AG04450 (cell line): ENCODE measurements around the gene AGPAT1. TPM values are rescaled to one million over a fixed set of nuclear protein-coding genes. Genes with fewer than 3 reads are reported as not detected.
A peak's percentile ranks its signal among the peaks of the same experiment; 100 is the strongest.

ENCODE experiments used
- CTCF ChIA-PET: fragments of 300-600, 350-600 bp; formaldehyde crosslinking; extraction: SDS; loops from one replicate; lab custom pipeline; 2022; ENCODE audit warnings: antibody characterized with exemption, inconsistent platforms; lab: Charles Lee
- POLR2A ChIA-PET: fragments of 350-600 bp; formaldehyde crosslinking; extraction: SDS; loops from one replicate; lab custom pipeline; 2021; ENCODE audit warnings: antibody characterized with exemption, inconsistent platforms; lab: Yijun Ruan, JAX
- DNase-seq: peaks from one replicate; pipeline ENCODE4 v3.0.0-alpha.2; 2011; ENCODE audit warnings: low read depth, low spot score
- H3K27ac ChIP-seq: one replicate; pipeline ENCODE4 v1.5.1; 2012; ENCODE audit warnings: low read depth, low read length, control low read depth
- H3K27me3 ChIP-seq: one replicate; pipeline ENCODE4 v1.6.0; 2012; ENCODE audit warnings: low read length; ENCODE audit not compliant: control insufficient read depth, insufficient read depth
- H3K4me3 ChIP-seq: 2 replicates; pipeline ENCODE4 v1.5.1; 2011; ENCODE audit warnings: mild to moderate bottlenecking, low read depth, low read length, control low read depth
- H3K9me3 ChIP-seq: 2 replicates; pipeline ENCODE4 v1.5.1; 2012; ENCODE audit warnings: low read length; ENCODE audit not compliant: control insufficient read depth, insufficient read depth
- polyA plus RNA-seq: library from polyadenylated mRNA; depleted of rRNA; stranded (reverse); fragments of >200 nt; gene quantifications from 2 replicates; pipeline ENCODE4 v1.2.3, GENCODE V29; 2011
- TF ChIP-seq, protein P1 (sequence below): IDR thresholded peaks from 2 replicates; pipeline ENCODE4 v1.5.1; 2011; ENCODE audit warnings: low read depth, low read length, control low read depth, inconsistent platforms

The AGPAT1 gene
- polyA plus RNA-seq, 1 experiment: 97.1 TPM

DNA sequence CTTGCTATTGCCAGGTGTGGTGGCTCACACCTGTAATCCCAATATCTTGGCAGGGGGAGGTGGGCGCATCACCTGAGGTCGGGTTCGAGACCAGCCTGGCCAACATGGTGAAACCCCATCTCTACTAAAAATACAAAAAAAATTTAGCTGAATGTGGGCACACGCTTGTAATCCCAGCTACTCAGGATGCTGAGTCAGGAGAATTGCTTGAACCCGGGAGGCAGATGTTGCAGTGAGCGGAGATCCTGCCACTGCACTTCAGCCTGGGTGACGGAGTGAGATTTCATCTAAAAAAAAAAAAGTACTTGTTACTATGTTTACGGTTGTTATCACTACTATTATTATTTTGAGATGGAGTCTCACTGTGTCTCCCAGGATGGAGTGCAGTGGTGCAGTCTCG is 19.0 kb downstream of the AGPAT1 start:
- H3K4me3 ChIP-seq: no peak overlapping the region
- H3K9me3 ChIP-seq: no peaks in the 10 kb centered on the region; the same call in 1 of the 2 replicates
- ChIA-PET CTCF (interaction anchor here (3.2 kb wide), 1 partner anchor 38 kb away, joined by 10 read pairs; no protein-coding TSS in a partner anchor), POLR2A (no interaction called here)
- TF ChIP-seq, protein P1, sequence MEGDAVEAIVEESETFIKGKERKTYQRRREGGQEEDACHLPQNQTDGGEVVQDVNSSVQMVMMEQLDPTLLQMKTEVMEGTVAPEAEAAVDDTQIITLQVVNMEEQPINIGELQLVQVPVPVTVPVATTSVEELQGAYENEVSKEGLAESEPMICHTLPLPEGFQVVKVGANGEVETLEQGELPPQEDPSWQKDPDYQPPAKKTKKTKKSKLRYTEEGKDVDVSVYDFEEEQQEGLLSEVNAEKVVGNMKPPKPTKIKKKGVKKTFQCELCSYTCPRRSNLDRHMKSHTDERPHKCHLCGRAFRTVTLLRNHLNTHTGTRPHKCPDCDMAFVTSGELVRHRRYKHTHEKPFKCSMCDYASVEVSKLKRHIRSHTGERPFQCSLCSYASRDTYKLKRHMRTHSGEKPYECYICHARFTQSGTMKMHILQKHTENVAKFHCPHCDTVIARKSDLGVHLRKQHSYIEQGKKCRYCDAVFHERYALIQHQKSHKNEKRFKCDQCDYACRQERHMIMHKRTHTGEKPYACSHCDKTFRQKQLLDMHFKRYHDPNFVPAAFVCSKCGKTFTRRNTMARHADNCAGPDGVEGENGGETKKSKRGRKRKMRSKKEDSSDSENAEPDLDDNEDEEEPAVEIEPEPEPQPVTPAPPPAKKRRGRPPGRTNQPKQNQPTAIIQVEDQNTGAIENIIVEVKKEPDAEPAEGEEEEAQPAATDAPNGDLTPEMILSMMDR: no peak
- H3K27me3 ChIP-seq: no peaks in the 10 kb centered on the region
- no peak overlapping the region for H3K27ac ChIP-seq
- no peak for DNase-seq

DNA sequence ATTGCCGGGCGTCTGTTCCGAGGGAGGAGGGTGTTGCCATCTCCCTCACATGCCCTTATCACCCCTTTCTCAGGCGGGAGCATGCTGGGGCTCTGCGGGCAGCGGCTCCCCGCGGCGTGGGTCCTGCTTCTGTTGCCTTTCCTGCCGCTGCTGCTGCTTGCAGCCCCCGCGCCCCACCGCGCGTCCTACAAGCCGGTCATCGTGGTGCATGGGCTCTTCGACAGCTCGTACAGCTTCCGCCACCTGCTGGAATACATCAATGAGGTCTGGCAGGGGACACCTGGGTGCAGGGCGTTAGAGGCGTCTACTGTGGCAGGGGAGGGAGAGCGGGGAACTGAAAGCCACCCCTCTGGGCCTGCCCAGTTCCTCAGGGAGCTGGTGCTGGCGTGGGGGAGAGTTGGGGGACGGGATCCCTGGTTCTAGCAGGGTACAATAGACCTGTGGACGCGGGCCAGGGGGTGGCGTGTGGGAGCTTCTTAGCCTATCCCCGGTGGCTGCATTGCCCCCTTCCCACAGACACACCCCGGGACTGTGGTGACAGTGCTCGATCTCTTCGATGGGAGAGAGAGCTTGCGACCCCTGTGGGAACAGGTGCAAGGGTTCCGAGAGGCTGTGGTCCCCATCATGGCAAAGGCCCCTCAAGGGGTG is 21.2 kb downstream of the AGPAT1 start:
- POLR2A ChIA-PET: interaction anchor here (1.1 to 1.2 kb wide), 2 partner anchors 25 to 41 kb away, joined by 4 to 5 read pairs; partner anchors contain the start of gene FKBPL

DNA sequence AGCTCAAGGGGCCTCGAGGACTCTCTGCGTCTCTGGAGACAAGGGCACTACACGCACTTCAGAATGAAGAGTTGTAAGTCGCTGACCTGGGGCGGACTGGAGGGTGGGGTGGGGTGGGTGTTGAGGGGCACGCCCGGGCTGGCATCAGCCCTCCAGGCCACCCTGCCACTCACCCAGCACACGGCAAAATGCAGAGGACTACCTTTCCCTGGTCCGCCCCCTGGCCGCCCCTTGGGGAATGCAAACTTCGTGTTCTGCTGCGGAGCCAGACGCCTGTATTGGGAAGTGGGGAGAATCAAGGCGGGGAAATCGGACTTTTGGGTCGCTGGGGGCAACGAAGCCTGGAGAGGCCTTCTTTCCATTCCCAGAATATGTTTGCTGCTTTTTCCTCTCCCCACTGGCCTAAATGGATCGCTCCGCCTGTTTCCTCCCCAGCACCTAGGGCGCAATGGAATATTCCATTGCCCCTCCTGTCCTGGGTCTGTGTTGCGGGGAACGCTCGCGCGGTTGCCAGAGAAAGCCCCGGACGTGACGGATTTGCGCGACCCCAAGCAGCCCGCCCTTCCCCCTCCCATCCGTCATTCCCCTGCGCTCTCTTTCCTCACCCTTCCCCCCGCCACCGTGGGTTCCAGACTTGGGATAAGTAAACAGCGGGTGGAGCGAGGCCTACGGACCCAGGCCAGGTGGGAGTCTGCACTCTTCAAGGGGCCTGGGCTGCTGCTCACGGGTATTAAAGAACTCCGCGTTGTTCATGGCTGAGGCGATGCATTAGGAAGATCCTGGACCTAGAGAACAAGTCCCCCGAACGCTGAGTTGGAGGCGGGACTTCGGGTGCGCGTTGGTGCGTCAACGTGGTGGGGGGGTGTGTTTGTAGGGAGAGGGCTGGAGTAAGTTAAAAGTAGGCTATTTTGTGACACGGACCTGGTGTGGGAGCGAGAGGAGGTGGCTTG is 22.0 kb downstream of the AGPAT1 start, which contains the start of gene PPT2:
Gene PPT2, plus strand, starts transcription at position 578 of the 950 bp plus-strand sequence. CDS start 454 bp downstream, outside the sequence.
- Histone ChIP-seq H3K9me3 (peaks cover 10% of the 10 kb centered on the region), H3K27me3 (peaks cover 10% of the 10 kb centered on the region), H3K4me3 (peak within 1 kb of the TSS; percentile 79), H3K27ac (peak within 1 kb of the TSS; percentile 81)
- ChIA-PET POLR2A (interaction anchor here (1.0 to 1.2 kb wide), 3 partner anchors 24 to 42 kb away, joined by 4 to 5 read pairs (median 4); partner anchors contain the start of genes ATF6B and FKBPL), CTCF (interaction anchor here (1.1 kb wide), 1 partner anchor 40 kb away, joined by 3 read pairs; no protein-coding TSS in a partner anchor)
- TF ChIP-seq, protein P1: peak; percentile 45
- DNase-seq: peak; percentile 76

More for the DNA sequence above, 21.2 kb downstream of the AGPAT1 start:
- peaks cover 2% of the 10 kb centered on the region; the same call in 1 of the 2 replicates for H3K9me3 ChIP-seq
- CTCF ChIA-PET: interaction anchor here (0.8 to 1.1 kb wide), 4 partner anchors 22 to 364 kb away, joined by 3 to 4 read pairs (median 4); no protein-coding TSS in a partner anchor
- DNase-seq: no peak
- TF ChIP-seq, protein P1: peak; percentile 55
- H3K27me3 ChIP-seq: peaks cover 3% of the 10 kb centered on the region
- peak overlapping the region; percentile 79 for H3K4me3 ChIP-seq
- H3K27ac ChIP-seq: peak overlapping the region; percentile 81

DNA sequence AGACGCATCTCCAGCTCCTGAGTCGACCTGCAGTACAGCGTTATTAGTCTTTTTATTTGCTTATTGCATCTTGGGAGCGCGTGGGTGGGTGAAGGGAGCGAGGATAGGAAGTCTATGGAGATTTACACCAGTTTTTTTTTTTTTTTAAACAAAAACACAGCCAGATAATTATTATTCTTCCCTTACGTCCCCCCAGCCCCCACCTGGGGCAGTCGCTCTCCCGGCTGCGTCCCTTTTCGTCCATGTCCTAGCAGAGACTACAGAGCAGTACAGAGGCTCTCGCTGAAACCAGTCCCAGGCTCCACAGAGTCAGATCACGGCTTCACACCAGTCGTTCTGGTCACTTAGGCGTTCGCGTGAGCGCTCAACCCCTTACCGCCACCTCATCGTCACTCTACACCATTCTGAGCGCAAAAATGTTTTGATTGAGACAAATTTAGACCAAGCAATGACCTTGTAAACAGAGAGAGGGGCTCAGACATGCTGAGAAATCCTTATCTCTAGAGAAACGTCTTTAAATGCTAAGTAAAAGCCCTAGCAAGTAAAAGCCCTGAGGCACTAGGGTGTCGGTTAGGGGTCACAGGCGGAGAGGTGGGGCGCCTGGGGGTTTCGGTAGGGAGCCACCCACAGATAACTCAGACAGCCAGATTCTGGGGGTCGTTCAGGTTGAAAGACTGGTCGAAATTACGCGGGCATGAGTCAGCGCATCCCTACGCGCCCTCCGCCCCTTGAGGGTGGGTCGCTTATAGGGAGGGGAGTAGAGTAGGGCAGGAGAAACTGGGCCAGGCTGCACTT is 22.9 kb downstream of the AGPAT1 start:
- ChIA-PET POLR2A (interaction anchor here (0.7 to 1.0 kb wide), 2 partner anchors 25 to 46 kb away, joined by 4 read pairs; partner anchors contain the start of gene ATF6B), CTCF (interaction anchor here (1.0 to 1.5 kb wide), 2 partner anchors 37 to 42 kb away, joined by 4 to 5 read pairs; no protein-coding TSS in a partner anchor)
- TF ChIP-seq, protein P1: no peak
- no peak for DNase-seq
- peak overlapping the region; percentile 81 for H3K27ac ChIP-seq
- peaks cover 17% of the 10 kb centered on the region for H3K27me3 ChIP-seq
- peaks cover 13% of the 10 kb centered on the region for H3K9me3 ChIP-seq
- peak overlapping the region; percentile 79 for H3K4me3 ChIP-seq
